COLO668 (cell line): Measurements from ENCODE around the gene REC114.

Source experiments
- DNase-seq: peaks from one replicate; lab custom pipeline; 2025; ENCODE audit not compliant: unreplicated experiment; lab: John Stamatoyannopoulos, UW

The REC114 gene

DNA sequence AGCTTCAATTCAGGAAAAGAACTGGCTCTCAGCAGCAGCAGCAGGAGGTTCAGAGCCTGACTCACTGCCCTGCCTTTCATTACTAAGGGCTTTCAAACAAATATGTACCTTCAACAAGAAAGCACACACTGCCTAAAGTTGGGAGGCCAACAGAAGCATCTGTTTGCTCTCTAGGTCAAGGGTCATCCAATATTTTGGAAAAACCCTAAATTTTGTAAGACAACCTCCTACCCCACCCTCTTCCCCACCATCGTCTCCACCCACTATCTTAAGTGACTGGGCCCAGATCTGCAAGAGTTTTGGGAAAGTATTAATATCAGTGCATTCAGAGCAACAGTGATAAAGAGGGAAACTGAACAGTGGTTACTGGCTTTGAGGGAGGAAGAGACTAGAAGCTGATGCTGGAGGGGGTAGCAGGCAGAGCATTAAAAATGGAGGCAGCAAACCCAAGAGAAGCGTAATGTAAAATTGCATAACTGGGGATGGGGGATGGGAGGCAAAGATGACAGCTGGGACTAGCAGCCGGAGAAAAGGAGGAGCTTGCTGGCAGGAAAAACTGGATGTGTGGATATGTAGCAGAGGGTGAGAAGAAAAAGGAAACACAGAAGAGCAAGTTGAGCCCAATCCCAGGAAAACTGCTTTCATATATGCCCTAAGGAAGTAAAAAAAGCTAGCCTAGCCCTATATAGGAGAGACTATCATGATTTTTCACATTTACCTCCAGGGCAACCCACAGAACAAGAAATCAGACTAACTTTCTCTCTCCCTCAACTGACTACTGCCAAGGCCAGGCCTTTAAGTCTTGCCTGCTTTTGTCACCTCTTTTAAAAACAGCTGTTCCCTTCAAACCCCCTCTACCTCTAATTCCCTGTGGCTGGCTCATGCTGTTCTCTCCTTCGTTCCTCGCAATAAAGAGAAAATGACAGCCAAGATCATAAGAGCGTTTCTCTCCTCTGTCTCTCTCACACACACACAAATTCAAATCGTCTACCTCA lies 158.8 kb downstream of the REC114 start:
- DNase-seq = peak; percentile 18

DNA sequence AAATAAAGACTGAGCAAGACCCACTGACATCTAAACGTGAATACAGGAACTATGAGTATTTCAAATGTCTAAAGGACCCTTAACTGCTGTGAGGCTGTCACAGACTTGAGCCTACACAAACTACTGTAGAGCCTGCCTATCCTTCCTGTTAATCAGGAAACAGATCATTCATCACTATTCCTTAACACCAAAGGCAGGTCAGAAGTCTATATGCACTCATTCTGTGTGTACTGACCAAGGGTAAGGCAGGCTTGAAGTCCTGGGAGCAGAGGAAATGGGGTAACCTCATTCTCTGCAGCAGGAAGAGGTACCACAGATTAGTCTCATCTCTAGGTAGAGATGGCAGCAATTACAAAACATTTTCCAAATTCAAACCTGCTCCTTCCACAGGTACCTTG lies 159.5 kb downstream of the REC114 start:
- DNase-seq = no peak

DNA sequence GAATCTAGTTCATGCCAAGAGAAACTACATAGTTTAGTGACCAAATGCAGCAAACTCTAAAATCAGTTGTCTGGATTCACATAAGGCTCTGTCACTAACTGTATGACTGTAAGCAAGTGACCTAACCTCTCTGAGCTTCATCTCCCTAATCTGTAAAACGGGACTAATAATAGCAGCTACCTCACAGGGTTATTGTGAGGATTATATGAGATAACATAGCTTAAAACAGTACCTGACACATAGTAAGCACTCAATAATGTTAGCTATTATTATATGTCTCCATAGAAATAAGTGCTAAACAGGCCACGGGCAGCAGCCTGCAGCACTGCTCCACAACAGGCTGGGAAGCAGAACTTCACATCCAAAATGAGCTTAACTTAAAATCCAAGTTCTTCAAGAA lies 160.0 kb downstream of the REC114 start:
- DNase-seq = no peak

- DNase-seq = no peak
These were observed 161.5 kb downstream of the REC114 start for GRCh38 chr15:73604477-73604876.

DNA sequence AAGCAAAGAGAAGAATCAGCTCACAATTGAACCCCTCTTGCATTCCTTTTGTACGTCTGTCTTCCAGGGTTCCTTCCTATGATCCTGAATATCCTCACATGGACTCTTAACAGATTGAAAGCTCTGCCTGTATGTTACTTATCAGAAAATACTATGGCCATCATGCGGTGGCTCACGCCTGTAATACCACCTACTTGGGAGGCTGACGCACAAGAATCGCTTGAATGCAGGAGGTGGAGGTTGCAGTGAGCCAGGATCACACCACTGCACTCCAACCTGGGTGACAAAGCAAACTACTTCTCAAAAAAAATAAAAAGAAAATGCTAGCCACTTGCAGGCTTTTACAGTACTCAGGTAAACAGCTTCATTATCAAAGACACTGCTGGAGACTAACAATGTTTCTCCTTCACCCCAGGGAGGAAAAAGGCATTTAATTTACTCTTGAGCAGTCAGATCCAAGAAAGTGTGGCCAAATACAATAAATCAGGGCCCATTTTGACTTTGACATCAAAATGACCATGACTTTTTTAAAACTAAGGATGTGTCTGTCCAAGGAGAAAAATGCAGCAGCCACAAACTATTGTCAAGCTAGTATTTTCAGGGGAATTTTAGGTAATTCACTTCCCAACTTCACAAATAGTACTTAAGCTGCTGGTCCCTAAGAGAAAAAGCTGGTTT lies 162.9 kb downstream of the REC114 start:
- no peak for DNase-seq

GRCh38 chr15:73607405-73607804 lies 164.4 kb downstream of the REC114 start:
- no peak for DNase-seq

GRCh38 chr15:73607843-73608242 lies 164.9 kb downstream of the REC114 start:
- no peak for DNase-seq

GRCh38 chr15:73608475-73608874 lies 165.5 kb downstream of the REC114 start:
- no peak for DNase-seq

DNA sequence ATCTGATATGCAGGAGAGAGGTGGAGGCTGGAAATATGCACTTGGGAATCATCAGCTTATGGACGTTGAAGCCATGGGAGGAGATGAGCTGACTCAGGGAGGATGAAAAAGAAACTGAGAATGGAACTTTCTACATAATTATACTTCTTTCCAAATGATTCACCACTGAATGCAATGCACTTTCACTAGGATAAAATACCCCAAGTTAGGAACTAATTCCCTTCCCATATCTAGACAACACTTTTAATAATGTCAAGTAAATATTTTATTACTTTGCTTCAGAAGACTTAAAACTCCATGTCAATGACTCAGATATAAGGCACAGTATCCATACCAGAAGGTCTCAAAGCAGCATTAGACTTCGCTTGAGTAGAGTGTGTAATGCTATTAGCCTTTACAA lies 166.0 kb downstream of the REC114 start:
- DNase-seq = no peak
